SKM-1 (cell line): Measurements from ENCODE around the gene ARHGAP23.

ENCODE experiments used
- DNase-seq: peaks from one replicate; lab custom pipeline; 2025; ENCODE audit not compliant: unreplicated experiment; lab: John Stamatoyannopoulos, UW

The ARHGAP23 gene

GRCh38 chr17:38428112-38428642, at the start of gene ARHGAP23:
ARHGAP23 (plus strand) TSS chr17:38428464; CDS start chr17:38428486, 22 bp downstream.
- DNase-seq: no peak

GRCh38 chr17:38379448-38379847, 48.8 kb upstream of the ARHGAP23 start:
- DNase-seq: no peak

GRCh38 chr17:38395090-38395489, 33.2 kb upstream of the ARHGAP23 start:
- no peak for DNase-seq

GRCh38 chr17:38397227-38397626, 31.0 kb upstream of the ARHGAP23 start:
- no peak for DNase-seq

GRCh38 chr17:38400286-38400685, 28.0 kb upstream of the ARHGAP23 start:
- no peak for DNase-seq

GRCh38 chr17:38401459-38401858, 26.8 kb upstream of the ARHGAP23 start:
- no peak for DNase-seq

- no peak for DNase-seq
Observed at GRCh38 chr17:38402897-38403296, 25.4 kb upstream of the ARHGAP23 start.

GRCh38 chr17:38403491-38403890, 24.8 kb upstream of the ARHGAP23 start:
- no peak for DNase-seq

GRCh38 chr17:38404174-38404943, 23.9 kb upstream of the ARHGAP23 start:
- no peak for DNase-seq

GRCh38 chr17:38405654-38406053, 22.6 kb upstream of the ARHGAP23 start:
- no peak for DNase-seq

- no peak for DNase-seq
Observed at GRCh38 chr17:38410201-38410600, 18.1 kb upstream of the ARHGAP23 start.

GRCh38 chr17:38415250-38416194, 12.7 kb upstream of the ARHGAP23 start:
- peak; percentile 37 for DNase-seq

GRCh38 chr17:38416840-38417209, 11.4 kb upstream of the ARHGAP23 start:
- peak; percentile 18 for DNase-seq

GRCh38 chr17:38417210-38417951, 10.9 kb upstream of the ARHGAP23 start:
- DNase-seq: no peak

GRCh38 chr17:38418062-38418692, 10.1 kb upstream of the ARHGAP23 start:
- DNase-seq: no peak

- no peak for DNase-seq
Observed at GRCh38 chr17:38418693-38419507, 9.4 kb upstream of the ARHGAP23 start.

- no peak for DNase-seq
Observed at GRCh38 chr17:38419508-38419981, 8.7 kb upstream of the ARHGAP23 start.

- no peak for DNase-seq
Observed at GRCh38 chr17:38420518-38420917, 7.7 kb upstream of the ARHGAP23 start.

GRCh38 chr17:38421171-38421841, 7.0 kb upstream of the ARHGAP23 start:
- DNase-seq: no peak
